Stomach (tissue), 9 donors: Measurements from ENCODE around the gene DLX4. TPM values are rescaled to one million over a fixed set of nuclear protein-coding genes. Genes with fewer than 3 reads are reported as not detected.

Experiments used
- DNase-seq, 2 donors: peaks; one replicate each; pipeline versions ENCODE4 v3.0.0 to v3.0.0-alpha.2; 2013 to 2019
- H3K27ac ChIP-seq, 5 donors: fragments of 200-600 bp in 4 of 5; sonication (generic) in 4 of 5; one replicate each; pipeline ENCODE4 v1.5.1; 2013 to 2019; ENCODE audit warnings: mild to moderate bottlenecking in 1 of 5, moderate library complexity in 1 of 5
- H3K27me3 ChIP-seq, 3 donors: fragments of 200-600 bp; sonication (generic); one replicate each; pipeline ENCODE4 v1.5.1; 2017 to 2019; ENCODE audit warnings: mixed run types in 1 of 3
- H3K36me3 ChIP-seq, 4 donors: fragments of 200-600 bp; sonication (generic); 1 replicate in 3 of 4; 2 replicates in 1 of 4; pipeline ENCODE4 v1.5.1; 2016 to 2019
- H3K4me1 ChIP-seq, 4 donors: fragments of 200-600 bp; sonication (generic); one replicate each; pipeline ENCODE4 v1.5.1; 2016 to 2019
- H3K4me3 ChIP-seq, 4 donors: fragments of 200-600 bp; sonication (generic) in 3 of 4; one replicate each; pipeline ENCODE4 v1.5.1; 2016 to 2019; ENCODE audit warnings: mild to moderate bottlenecking in 1 of 4
- H3K9me3 ChIP-seq, 4 donors: fragments of 200-600 bp; sonication (generic); one replicate each; pipeline ENCODE4 v1.5.1; 2016 to 2019
- EP300 ChIP-seq: sonication (generic); formaldehyde crosslinking; IDR thresholded peaks from one replicate; pipeline ENCODE4 v1.6.1; 2017; ENCODE audit warnings: antibody characterized with exemption
- POLR2A ChIP-seq, 4 donors: fragments of 450-650 bp; IDR thresholded peaks; one replicate each; pipeline ENCODE4 v1.6.1; 2016; ENCODE audit warnings: antibody characterized with exemption in 4 of 4, control low read depth in 2 of 4, mild to moderate bottlenecking in 1 of 4, moderate library complexity in 1 of 4
- POLR2AphosphoS5 ChIP-seq, 3 donors: sonication (generic); formaldehyde crosslinking; IDR thresholded peaks; one replicate each; pipeline ENCODE4 v1.6.1; 2016; ENCODE audit warnings: antibody characterized with exemption in 3 of 3
- WGBS, 5 donors: extraction: QIAGEN DNeasy Blood & Tissue Kit in 3 of 5; methylation state at CpG; one replicate each; pipeline versions ENCODE4 v1.1.5 to v1.1.7; 2013 to 2018; 5-methylcytosine and 5-hydroxymethylcytosine counted together
- intact Hi-C: fragments of 100-400 bp; cut with DNase I; formaldehyde crosslinking; loops from one replicate; pipeline ENCODE4 v1.15.1; 2023; ENCODE audit warnings: low total_unique reads
- polyA plus RNA-seq, 3 donors: library from polyadenylated mRNA; stranded (reverse); fragments of 200-250 nt; gene quantifications; one replicate each; pipeline ENCODE4 v1.2.3, GENCODE V29; 2013
- total RNA-seq, 5 donors: library from RNA; depleted of rRNA; stranded (reverse); fragments of >200 nt; gene quantifications; one replicate each; pipeline versions ENCODE4 v1.1.0 to v1.2.3, GENCODE V29; 2014 to 2016
- TF ChIP-seq, protein P1 (sequence below), 7 experiments: fragments of 450-650 bp in 4 of 7; fragments of 200-600 bp in 3 of 7; sonication (generic) in 3 of 7; IDR thresholded peaks; one replicate each; pipeline ENCODE4 v1.5.1; 2016 to 2019; ENCODE audit warnings: antibody characterized with exemption in 7 of 7, control low read depth in 2 of 7, mild to moderate bottlenecking in 1 of 7
- donor health status: healthy with polysubstance abuse.
- donor health status: Bipolar disorder and iron deficiency.
- donor health status: healthy.

Gene DLX4
- total and polyA plus RNA-seq, 8 donors, result 0.31 to 0.40 TPM; not detected in 6

DNA sequence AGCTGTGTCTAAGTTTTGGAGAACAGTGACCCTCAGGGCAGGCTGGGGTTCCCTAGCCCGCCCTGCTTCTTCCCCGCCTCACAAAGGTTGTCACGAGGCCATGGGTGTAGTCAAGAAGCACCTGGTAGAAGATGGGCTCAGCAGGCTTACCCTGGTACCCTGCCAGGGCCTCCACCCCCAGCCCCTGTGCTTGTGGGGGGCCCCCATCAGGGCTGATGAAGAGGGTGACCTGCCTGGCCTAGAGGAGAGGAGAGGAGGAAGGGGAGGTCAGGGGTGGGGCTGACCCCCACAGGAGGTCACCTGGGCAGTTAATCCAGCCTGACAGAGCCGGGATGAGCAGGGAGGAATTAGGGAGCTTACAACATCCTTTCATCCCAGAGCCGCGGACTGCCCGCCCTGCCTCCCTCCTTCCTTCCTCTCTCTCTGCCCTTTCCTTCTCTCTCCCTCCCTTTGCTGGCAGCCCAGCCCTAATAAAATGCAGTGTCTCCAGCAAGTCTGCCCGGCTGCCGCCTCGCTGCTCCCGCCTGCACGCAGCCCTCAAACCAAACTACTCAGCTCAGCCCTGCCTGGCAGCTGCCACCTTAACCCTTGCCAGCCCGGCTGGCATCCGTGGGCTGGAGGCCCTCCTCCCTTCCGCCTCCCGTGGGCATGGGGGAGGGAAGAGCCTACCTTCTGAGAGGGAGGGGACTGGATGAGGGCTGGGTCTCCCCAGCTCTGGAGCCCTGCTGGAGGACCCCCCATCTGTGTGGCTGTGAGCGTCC lies 18.9 kb downstream of the DLX4 start:
- Histone ChIP-seq H3K27ac (no peak overlapping the region), H3K27me3 (peaks cover 4 to 93% (median 70%) of the 10 kb centered on the region in 3 donors), H3K9me3 (no peaks in the 10 kb centered on the region), H3K36me3 (no peaks in the 10 kb centered on the region), H3K4me3 (no peak overlapping the region), H3K4me1 (peaks cover 0 to 10% (median 4%) of the 10 kb centered on the region in 4 donors)
- WGBS, 5 donors, result 13 to 24% (median 14%) methylated on average over 14 to 17 of the region's 17 CpGs
- DNase-seq, result peak in 1 of 2 donors; percentile 74
- intact Hi-C loops, result no loop called here
- TF ChIP-seq EP300 (no peak), POLR2A (IDR thresholded peaks at IDR 0.05) (no peak), POLR2AphosphoS5 (IDR thresholded peaks at IDR 0.05) (no peak)

DNA sequence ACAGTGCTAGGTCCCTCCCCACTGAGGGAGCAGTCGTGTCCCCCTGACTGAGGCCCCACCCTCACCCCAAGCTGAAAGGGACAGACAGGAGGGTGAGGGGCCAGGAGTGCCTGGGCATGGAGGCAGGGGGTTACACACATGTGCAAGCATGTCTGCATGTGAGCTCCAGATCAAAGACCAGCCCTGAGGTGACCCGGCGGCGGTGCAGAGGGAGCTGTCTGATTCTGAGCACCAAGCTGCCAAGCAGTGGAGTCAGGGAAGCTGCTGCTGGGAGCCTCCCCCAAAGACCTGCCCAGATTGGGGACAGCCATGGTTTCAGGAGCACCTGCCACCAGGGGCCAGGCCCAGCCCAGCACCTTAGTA lies 20.5 kb downstream of the DLX4 start:
- H3K27ac ChIP-seq, result no peak overlapping the region
- no peak overlapping the region for H3K4me3 ChIP-seq
- H3K9me3 ChIP-seq, result no peaks in the 10 kb centered on the region
- 50 to 78% (median 67%) methylated on average over 1 to 4 of the region's 4 CpGs for WGBS, 5 donors
- intact Hi-C loops, result no loop called here
- H3K27me3 ChIP-seq, result peaks cover 4 to 100% (median 79%) of the 10 kb centered on the region in 3 donors
- no peaks in the 10 kb centered on the region for H3K36me3 ChIP-seq
- no peak for DNase-seq
- peaks cover 15 to 27% (median 20%) of the 10 kb centered on the region in 4 donors for H3K4me1 ChIP-seq
- TF ChIP-seq POLR2AphosphoS5 (IDR thresholded peaks at IDR 0.05) (no peak), POLR2A (IDR thresholded peaks at IDR 0.05) (no peak), EP300 (no peak)
- TF ChIP-seq, protein P1, sequence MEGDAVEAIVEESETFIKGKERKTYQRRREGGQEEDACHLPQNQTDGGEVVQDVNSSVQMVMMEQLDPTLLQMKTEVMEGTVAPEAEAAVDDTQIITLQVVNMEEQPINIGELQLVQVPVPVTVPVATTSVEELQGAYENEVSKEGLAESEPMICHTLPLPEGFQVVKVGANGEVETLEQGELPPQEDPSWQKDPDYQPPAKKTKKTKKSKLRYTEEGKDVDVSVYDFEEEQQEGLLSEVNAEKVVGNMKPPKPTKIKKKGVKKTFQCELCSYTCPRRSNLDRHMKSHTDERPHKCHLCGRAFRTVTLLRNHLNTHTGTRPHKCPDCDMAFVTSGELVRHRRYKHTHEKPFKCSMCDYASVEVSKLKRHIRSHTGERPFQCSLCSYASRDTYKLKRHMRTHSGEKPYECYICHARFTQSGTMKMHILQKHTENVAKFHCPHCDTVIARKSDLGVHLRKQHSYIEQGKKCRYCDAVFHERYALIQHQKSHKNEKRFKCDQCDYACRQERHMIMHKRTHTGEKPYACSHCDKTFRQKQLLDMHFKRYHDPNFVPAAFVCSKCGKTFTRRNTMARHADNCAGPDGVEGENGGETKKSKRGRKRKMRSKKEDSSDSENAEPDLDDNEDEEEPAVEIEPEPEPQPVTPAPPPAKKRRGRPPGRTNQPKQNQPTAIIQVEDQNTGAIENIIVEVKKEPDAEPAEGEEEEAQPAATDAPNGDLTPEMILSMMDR (IDR thresholded peaks at IDR 0.05), result no peak

DNA sequence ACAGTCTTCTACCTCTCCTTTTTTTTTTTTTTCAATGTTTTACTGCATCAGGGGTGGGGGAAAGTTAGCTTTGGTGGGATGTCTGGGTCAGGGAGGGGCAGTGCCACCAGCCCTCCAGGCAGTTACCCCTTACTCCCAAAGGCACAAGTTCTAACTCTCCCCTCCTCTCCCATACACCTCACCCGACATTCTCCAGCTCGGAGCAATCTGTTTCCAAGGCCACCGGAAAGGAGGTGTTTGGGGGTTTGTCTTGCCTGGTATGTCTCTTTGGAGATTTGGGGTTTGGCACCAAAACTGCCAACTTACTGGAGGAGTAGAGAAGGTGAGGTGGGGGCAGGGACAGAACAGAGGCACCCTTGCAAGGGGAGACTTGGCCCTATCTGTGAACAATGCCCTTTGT lies 21.3 kb downstream of the DLX4 start:
- H3K4me1 ChIP-seq, result peaks cover 21 to 35% (median 28%) of the 10 kb centered on the region in 4 donors
- intact Hi-C loops, result loop anchor here (5.0 kb wide), 2 partner anchors 108 to 433 kb away; no protein-coding TSS in a partner anchor
- H3K9me3 ChIP-seq, result no peaks in the 10 kb centered on the region
- WGBS, 5 donors, result 43 to 54% (median 52%) methylated on average over 3 of the region's 3 CpGs
- no peak overlapping the region for H3K27ac ChIP-seq
- no peak overlapping the region for H3K4me3 ChIP-seq
- no peak for DNase-seq
- H3K27me3 ChIP-seq, result peaks cover 4 to 100% (median 87%) of the 10 kb centered on the region in 3 donors
- no peaks in the 10 kb centered on the region for H3K36me3 ChIP-seq
- TF ChIP-seq POLR2A (IDR thresholded peaks at IDR 0.05), result no peak
- TF ChIP-seq EP300, result no peak
- TF ChIP-seq, protein P1 (IDR thresholded peaks at IDR 0.05), result no peak
- no peak for TF ChIP-seq POLR2AphosphoS5 (IDR thresholded peaks at IDR 0.05)

DNA sequence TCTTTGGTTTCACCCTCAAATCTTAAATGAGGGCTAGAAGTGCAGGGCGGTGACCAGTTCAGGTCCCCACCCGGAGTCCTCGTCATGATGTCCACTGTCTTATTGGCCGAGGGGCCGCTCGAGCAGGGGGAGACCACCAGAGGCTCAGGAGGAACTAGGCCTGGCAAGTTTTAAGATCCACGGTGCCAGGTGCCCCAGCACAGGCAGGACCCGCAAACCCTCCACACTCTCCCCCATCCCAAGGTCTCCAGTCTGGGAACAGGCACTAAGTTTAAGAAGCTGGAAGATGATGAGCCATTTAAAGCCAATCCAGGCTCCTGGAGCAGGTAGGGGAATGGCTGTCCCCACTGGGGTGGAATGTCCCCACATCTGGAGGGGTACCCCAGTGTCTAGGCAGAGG lies 21.9 kb downstream of the DLX4 start:
- TF ChIP-seq, protein P1 (IDR thresholded peaks at IDR 0.05), result no peak
- TF ChIP-seq POLR2AphosphoS5 (IDR thresholded peaks at IDR 0.05) (no peak), POLR2A (IDR thresholded peaks at IDR 0.05) (no peak), EP300 (no peak)
- H3K9me3 ChIP-seq, result no peaks in the 10 kb centered on the region
- no peak overlapping the region for H3K27ac ChIP-seq
- peaks cover 21 to 39% (median 32%) of the 10 kb centered on the region in 4 donors for H3K4me1 ChIP-seq
- DNase-seq, result no peak
- no peaks in the 10 kb centered on the region for H3K36me3 ChIP-seq
- H3K4me3 ChIP-seq, result no peak overlapping the region
- 75 to 89% (median 83%) methylated on average over 8 of the region's 8 CpGs for WGBS, 5 donors
- intact Hi-C loops, result loop anchor here (5.0 kb wide), 2 partner anchors 109 to 434 kb away; no protein-coding TSS in a partner anchor
- peaks cover 4 to 100% (median 93%) of the 10 kb centered on the region in 3 donors for H3K27me3 ChIP-seq
